Astrocyte (in vitro differentiated cells and primary cell): ENCODE results near the gene MOK.

Source experiments
- EZH2 ChIP-seq: IDR thresholded peaks from 2 replicates; pipeline ENCODE4 v1.6.1; 2012; ENCODE audit warnings: mild to moderate bottlenecking, low read length, inconsistent platforms; ENCODE audit not compliant: insufficient read depth
- TF ChIP-seq, protein P1 (sequence below): IDR thresholded peaks from 2 replicates; pipeline ENCODE4 v1.5.1; 2011; ENCODE audit warnings: low read depth, mild to moderate bottlenecking, inconsistent platforms, low read length, moderate library complexity; ENCODE audit not compliant: insufficient read depth

GRCh38 chr14:102196039-102196901 lies 108.7 kb downstream of the MOK start:
- TF ChIP-seq, protein P1, sequence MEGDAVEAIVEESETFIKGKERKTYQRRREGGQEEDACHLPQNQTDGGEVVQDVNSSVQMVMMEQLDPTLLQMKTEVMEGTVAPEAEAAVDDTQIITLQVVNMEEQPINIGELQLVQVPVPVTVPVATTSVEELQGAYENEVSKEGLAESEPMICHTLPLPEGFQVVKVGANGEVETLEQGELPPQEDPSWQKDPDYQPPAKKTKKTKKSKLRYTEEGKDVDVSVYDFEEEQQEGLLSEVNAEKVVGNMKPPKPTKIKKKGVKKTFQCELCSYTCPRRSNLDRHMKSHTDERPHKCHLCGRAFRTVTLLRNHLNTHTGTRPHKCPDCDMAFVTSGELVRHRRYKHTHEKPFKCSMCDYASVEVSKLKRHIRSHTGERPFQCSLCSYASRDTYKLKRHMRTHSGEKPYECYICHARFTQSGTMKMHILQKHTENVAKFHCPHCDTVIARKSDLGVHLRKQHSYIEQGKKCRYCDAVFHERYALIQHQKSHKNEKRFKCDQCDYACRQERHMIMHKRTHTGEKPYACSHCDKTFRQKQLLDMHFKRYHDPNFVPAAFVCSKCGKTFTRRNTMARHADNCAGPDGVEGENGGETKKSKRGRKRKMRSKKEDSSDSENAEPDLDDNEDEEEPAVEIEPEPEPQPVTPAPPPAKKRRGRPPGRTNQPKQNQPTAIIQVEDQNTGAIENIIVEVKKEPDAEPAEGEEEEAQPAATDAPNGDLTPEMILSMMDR = no peak
- TF ChIP-seq EZH2 = no peak
